Measurements from ENCODE around the gene FNDC8.

FNDC8 gene

DNA sequence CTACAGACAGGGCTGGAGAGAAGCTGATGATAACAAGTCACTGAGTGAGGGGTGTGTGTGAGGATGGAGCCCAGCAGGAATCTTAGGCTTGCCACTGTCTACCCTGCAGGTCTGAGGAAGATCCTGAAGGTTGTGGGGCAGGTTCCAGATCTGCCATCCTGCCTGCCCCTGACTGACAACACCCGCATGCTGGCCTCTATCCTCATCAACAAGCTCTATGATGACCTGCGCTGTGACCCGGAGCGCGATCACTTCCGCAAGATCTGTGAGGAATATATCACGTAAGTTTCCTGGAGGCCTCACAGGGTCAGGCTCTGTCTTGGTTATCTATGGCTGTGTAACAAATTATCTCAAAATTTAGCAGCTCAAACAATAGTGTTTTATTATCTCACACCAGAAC, 42.5 kb downstream of the FNDC8 start:
- ChIA-PET CTCF (interaction anchor here (1.7 kb wide), 1 partner anchor 584 kb away, joined by 3 read pairs; no protein-coding TSS in a partner anchor), POLR2A (no interaction called here)
- no peak for TF ChIP-seq CTCF (IDR thresholded peaks at IDR 0.05; ENCODE audit: control extremely low read depth, extremely low read depth, low read depth, missing control alignments)
- DNase-seq (ENCODE audit: extremely low spot score) = no peak

DNA sequence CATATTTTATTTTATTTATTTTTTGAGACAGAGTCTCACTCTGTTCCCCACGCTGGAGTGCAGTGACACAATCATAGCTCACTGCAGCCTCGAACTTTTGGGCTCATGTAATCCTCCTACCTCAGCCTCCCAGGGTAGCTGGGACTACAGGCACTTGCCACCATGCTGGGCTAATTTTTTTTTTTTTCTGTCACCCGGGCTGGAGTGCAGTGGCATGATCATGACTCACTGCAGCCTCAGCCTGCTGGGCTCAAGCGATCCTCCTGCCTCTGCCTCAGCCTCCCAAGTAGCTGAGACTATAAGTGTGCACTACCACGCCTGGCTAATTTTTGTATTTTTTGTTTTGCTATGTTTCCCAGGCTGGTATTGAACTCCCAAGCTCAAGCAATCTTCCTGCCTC, 43.3 kb downstream of the FNDC8 start:
- no peak for TF ChIP-seq CTCF (IDR thresholded peaks at IDR 0.05; ENCODE audit: control extremely low read depth, extremely low read depth, low read depth, missing control alignments)
- DNase-seq (ENCODE audit: extremely low spot score) = no peak
- ChIA-PET POLR2A (no interaction called here), CTCF (interaction anchor here (1.0 kb wide), 1 partner anchor 11 kb away, joined by 3 read pairs; no protein-coding TSS in a partner anchor)

DNA sequence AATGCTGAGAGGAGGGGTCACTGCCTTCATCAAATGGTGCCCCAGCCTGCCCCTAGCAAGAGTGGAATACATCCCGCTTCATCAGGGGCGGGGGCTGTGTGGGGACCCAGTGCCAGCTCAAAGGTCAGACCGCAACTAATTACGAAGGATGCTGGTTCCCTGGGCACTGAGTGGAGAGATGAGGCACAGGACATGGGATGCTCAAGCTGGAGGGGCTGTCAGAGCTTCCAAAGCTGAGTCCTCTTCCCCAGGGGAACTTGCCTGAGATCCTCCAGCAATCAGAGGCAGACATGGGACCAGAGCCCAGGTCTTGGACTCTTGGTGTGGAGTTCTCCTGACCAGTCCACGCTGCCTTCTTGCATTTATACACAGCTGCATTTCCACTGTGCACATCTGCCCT, 45.1 kb downstream of the FNDC8 start:
- no peak for DNase-seq (ENCODE audit: extremely low spot score)
- POLR2A ChIA-PET = no interaction called here
- CTCF ChIA-PET = interaction anchor here (1.1 to 2.4 kb wide), 4 partner anchors 147 to 581 kb away, joined by 3 to 10 read pairs (median 3); no protein-coding TSS in a partner anchor
- no peak for TF ChIP-seq CTCF (IDR thresholded peaks at IDR 0.05; ENCODE audit: control extremely low read depth, extremely low read depth, low read depth, missing control alignments)

DNA sequence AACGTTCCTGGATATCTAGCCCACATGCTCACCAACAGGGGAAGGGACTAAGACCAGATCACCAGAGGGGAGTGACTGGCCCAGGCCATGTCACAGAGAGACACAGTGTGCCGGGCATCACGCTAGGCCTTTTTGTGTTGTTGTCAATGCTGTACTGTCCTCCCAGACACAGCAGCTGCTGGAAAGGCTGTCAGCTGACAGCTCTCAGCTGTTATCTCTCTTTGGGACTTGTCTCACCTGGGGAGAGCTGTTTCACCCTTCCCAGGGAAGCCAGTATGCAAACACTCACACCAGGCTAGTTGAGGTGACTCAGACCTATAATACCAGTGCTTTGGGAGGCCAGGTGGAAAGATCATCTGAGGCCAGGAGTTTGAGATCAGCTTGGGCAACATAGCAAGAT, 45.6 kb downstream of the FNDC8 start:
- DNase-seq (ENCODE audit: extremely low spot score) = no peak
- ChIA-PET POLR2A (no interaction called here), CTCF (interaction anchor here (1.1 to 2.4 kb wide), 5 partner anchors 146 to 597 kb away, joined by 3 to 10 read pairs (median 3); no protein-coding TSS in a partner anchor)
- TF ChIP-seq CTCF (IDR thresholded peaks at IDR 0.05; ENCODE audit: control extremely low read depth, extremely low read depth, low read depth, missing control alignments) = no peak

DNA sequence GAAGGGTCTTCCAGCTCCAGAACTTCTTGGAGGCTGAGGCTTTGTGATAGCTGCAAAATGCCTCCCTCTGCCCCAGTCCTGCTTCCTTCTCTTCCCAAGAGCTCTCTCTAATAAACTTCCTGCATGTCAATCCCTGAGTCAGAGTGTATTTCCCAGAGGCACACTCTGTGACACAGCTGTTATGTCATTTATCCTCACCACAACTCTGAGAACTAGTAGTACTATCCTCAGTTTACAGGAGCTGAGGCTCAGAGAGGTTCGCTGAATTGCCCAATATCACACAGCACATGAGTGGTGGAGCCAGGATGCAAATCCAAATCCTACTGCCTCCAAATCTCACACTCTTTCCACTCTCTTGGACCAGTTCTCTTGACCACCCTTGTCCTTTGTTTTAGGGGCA, 46.3 kb downstream of the FNDC8 start:
- no peak for DNase-seq (ENCODE audit: extremely low spot score)
- CTCF ChIA-PET = interaction anchor here (1.1 to 2.4 kb wide), 4 partner anchors 146 to 596 kb away, joined by 3 to 10 read pairs (median 4); no protein-coding TSS in a partner anchor
- POLR2A ChIA-PET = no interaction called here
- no peak for TF ChIP-seq CTCF (IDR thresholded peaks at IDR 0.05; ENCODE audit: control extremely low read depth, extremely low read depth, low read depth, missing control alignments)

- ChIA-PET POLR2A (no interaction called here), CTCF (interaction anchor here (1.4 to 2.7 kb wide), 3 partner anchors 365 to 578 kb away, joined by 7 to 19 read pairs (median 8); partner anchors contain the start of gene SLFN12L)
- no peak for DNase-seq (ENCODE audit: extremely low spot score)
- TF ChIP-seq CTCF (IDR thresholded peaks at IDR 0.05; ENCODE audit: control extremely low read depth, extremely low read depth, low read depth, missing control alignments) = no peak
These were observed 48.5 kb downstream of the FNDC8 start for GRCh38 chr17:35169835-35170363.

Measured in GM10248 (cell line).